Testis (tissue), 2 donors: Measurements from ENCODE around the gene CCDC127.

Experiments
- CTCF ChIP-seq, 3 experiments: fragments of 450-650 bp in 2 of 3; fragments of 200-600 bp in 1 of 3; sonication (generic) in 1 of 3; IDR thresholded peaks; one replicate each; pipeline ENCODE4 v1.5.1; 2016 to 2019; ENCODE audit warnings: antibody characterized with exemption in 3 of 3, mild to moderate bottlenecking in 2 of 3, moderate library complexity in 1 of 3
- POLR2A ChIP-seq: fragments of 450-650 bp; IDR thresholded peaks from one replicate; pipeline ENCODE4 v1.6.1; 2017; ENCODE audit warnings: antibody characterized with exemption, mild to moderate bottlenecking, moderate library complexity

GRCh38 chr5:169071-169727 is 48.8 kb downstream of the CCDC127 start:
- TF ChIP-seq CTCF (IDR thresholded peaks at IDR 0.05): no peak
- no peak for TF ChIP-seq POLR2A
